HEK293 (cell line): Measurements from ENCODE around the gene KY.

Experiments
- CTCF ChIA-PET: fragments of 350-600 bp; formaldehyde crosslinking; extraction: SDS; loops from one replicate; lab custom pipeline; 2021; ENCODE audit warnings: antibody characterized with exemption; lab: Yijun Ruan, JAX
- POLR2A ChIA-PET: fragments of 300-600 bp; formaldehyde crosslinking; extraction: SDS; loops from one replicate; lab custom pipeline; 2020; ENCODE audit warnings: antibody characterized with exemption, inconsistent platforms; lab: Yijun Ruan, JAX
- H3K27ac ChIP-seq: fragments of 200-500 bp; sonication (Bioruptor generic); 2 replicates; pipeline ENCODE4 v1.5.1; 2014; ENCODE audit warnings: low read depth, low read length, control low read depth, inconsistent platforms; ENCODE audit errors: extremely low read depth
- H3K36me3 ChIP-seq, 2 experiments: fragments of 200-500 bp in 1 of 2; sonication (Bioruptor generic) in 1 of 2; 1 replicate in 1 of 2; 2 replicates in 1 of 2; pipeline ENCODE4 v1.5.1; 2014 to 2017; ENCODE audit warnings: inconsistent platforms in 2 of 2, low read length in 2 of 2; ENCODE audit not compliant: control insufficient read depth in 2 of 2, insufficient read depth in 1 of 2
- H3K4me1 ChIP-seq: fragments of 200-500 bp; sonication (Bioruptor generic); 2 replicates; pipeline ENCODE4 v1.5.1; 2014; ENCODE audit warnings: mild to moderate bottlenecking, low read length, inconsistent platforms; ENCODE audit not compliant: control insufficient read depth, insufficient read depth
- H3K4me3 ChIP-seq: 2 replicates; pipeline ENCODE4 v1.5.1; 2011; ENCODE audit warnings: low read depth, mild to moderate bottlenecking, control low read depth, low read length, moderate library complexity
- H3K9me3 ChIP-seq: fragments of 200-500 bp; sonication (Bioruptor generic); 2 replicates; pipeline ENCODE4 v1.5.1; 2014; ENCODE audit warnings: low read depth, low read length, inconsistent platforms; ENCODE audit not compliant: control insufficient read depth, insufficient read depth
- BCL11A ChIP-seq: fragments of 450-650 bp; formaldehyde crosslinking; IDR thresholded peaks from 2 replicates; pipeline ENCODE4 v1.5.1; 2016; ENCODE audit warnings: low read depth, missing biosample characterization, missing genetic modification characterization
- IKZF3 ChIP-seq: fragments of 450-650 bp; IDR thresholded peaks from 2 replicates; pipeline ENCODE4 v1.5.0; 2018; ENCODE audit warnings: missing biosample characterization, mild to moderate bottlenecking, missing genetic modification characterization, moderate library complexity
- KLF1 ChIP-seq: fragments of 450-650 bp; formaldehyde crosslinking; IDR thresholded peaks from 2 replicates; pipeline ENCODE4 v1.5.1; 2016; ENCODE audit warnings: missing biosample characterization, missing genetic modification characterization
- PATZ1 ChIP-seq: fragments of 450-650 bp; formaldehyde crosslinking; IDR thresholded peaks from 2 replicates; pipeline ENCODE4 v1.5.1; 2016; ENCODE audit warnings: missing biosample characterization, missing genetic modification characterization
- TCF7L2 ChIP-seq: IDR thresholded peaks from 2 replicates; pipeline ENCODE4 v1.6.1; 2011; ENCODE audit warnings: low read depth, mild to moderate bottlenecking, inconsistent platforms, low read length, moderate library complexity, borderline replicate concordance
- ZFHX2 ChIP-seq: fragments of 450-650 bp; formaldehyde crosslinking; conservative IDR thresholded peaks from 2 replicates; pipeline ENCODE4 v1.5.1; 2016; ENCODE audit warnings: missing biosample characterization, missing genetic modification characterization
- ZNF112 ChIP-seq: fragments of 450-650 bp; formaldehyde crosslinking; IDR thresholded peaks from 2 replicates; pipeline ENCODE4 v1.5.0; 2017; ENCODE audit warnings: missing biosample characterization, missing genetic modification characterization
- ZNF146 ChIP-seq: fragments of 450-650 bp; formaldehyde crosslinking; IDR thresholded peaks from 2 replicates; pipeline ENCODE4 v1.5.1; 2016; ENCODE audit warnings: missing biosample characterization, missing genetic modification characterization
- ZNF362 ChIP-seq: fragments of 450-650 bp; formaldehyde crosslinking; IDR thresholded peaks from 2 replicates; pipeline ENCODE4 v1.5.1; 2016; ENCODE audit warnings: missing biosample characterization, missing genetic modification characterization
- ZNF37A ChIP-seq: fragments of 450-650 bp; IDR thresholded peaks from 2 replicates; pipeline ENCODE4 v1.5.1; 2018; ENCODE audit warnings: missing biosample characterization, missing genetic modification characterization
- ZNF394 ChIP-seq: fragments of 450-650 bp; formaldehyde crosslinking; IDR thresholded peaks from 2 replicates; pipeline ENCODE4 v1.5.1; 2016; ENCODE audit warnings: missing biosample characterization, missing genetic modification characterization, mild to moderate bottlenecking, moderate library complexity, borderline replicate concordance
- ZNF416 ChIP-seq: fragments of 450-650 bp; formaldehyde crosslinking; IDR thresholded peaks from 2 replicates; pipeline ENCODE4 v1.5.1; 2016; ENCODE audit warnings: missing biosample characterization, missing genetic modification characterization
- ZNF426 ChIP-seq: fragments of 450-650 bp; formaldehyde crosslinking; IDR thresholded peaks from 2 replicates; pipeline ENCODE4 v1.5.1; 2017; ENCODE audit warnings: missing biosample characterization, missing genetic modification characterization, mild to moderate bottlenecking, inconsistent platforms, moderate library complexity
- ZNF561 ChIP-seq: fragments of 450-650 bp; IDR thresholded peaks from 2 replicates; pipeline ENCODE4 v1.5.1; 2018; ENCODE audit warnings: missing biosample characterization, missing genetic modification characterization, borderline replicate concordance
- ZNF701 ChIP-seq: fragments of 450-650 bp; formaldehyde crosslinking; IDR thresholded peaks from 2 replicates; pipeline ENCODE4 v1.5.1; 2016; ENCODE audit warnings: missing biosample characterization, missing genetic modification characterization
- ZNF830 ChIP-seq: fragments of 450-650 bp; IDR thresholded peaks from 2 replicates; pipeline ENCODE4 v1.5.0; 2018; ENCODE audit warnings: missing biosample characterization, missing genetic modification characterization, low read depth, mild to moderate bottlenecking, moderate library complexity
- ZSCAN16 ChIP-seq: fragments of 450-650 bp; formaldehyde crosslinking; IDR thresholded peaks from 2 replicates; pipeline ENCODE4 v1.5.1; 2016; ENCODE audit warnings: missing biosample characterization, missing genetic modification characterization
- TF ChIP-seq, protein P1 (sequence below): fragments of 450-650 bp; formaldehyde crosslinking; IDR thresholded peaks from 2 replicates; pipeline ENCODE4 v1.5.1; 2016; ENCODE audit warnings: missing biosample characterization, missing genetic modification characterization, borderline replicate concordance
- TF ChIP-seq, protein P2 (sequence below): fragments of 450-650 bp; formaldehyde crosslinking; IDR thresholded peaks from 2 replicates; pipeline ENCODE4 v1.5.1; 2016; ENCODE audit warnings: missing biosample characterization, missing genetic modification characterization
- TF ChIP-seq, protein P3 (sequence below): fragments of 450-650 bp; formaldehyde crosslinking; IDR thresholded peaks from 2 replicates; pipeline ENCODE4 v1.5.1; 2017; ENCODE audit warnings: missing biosample characterization, missing genetic modification characterization

KY gene

GRCh38 chr3:134665243-134665642, 14.4 kb upstream of the KY start (continued):
- TF ChIP-seq ZNF426 (tag by site-specific recombination) = no peak
- TF ChIP-seq ZNF146 = no peak
- no peak for TF ChIP-seq ZSCAN16 (tag by site-specific recombination)
- no peak for TF ChIP-seq ZNF561 (tag by site-specific recombination)
- no peak for TF ChIP-seq ZNF112 (tag by site-specific recombination)

- H3K9me3 ChIP-seq = no peaks in the 10 kb centered on the region
- POLR2A ChIA-PET = no interaction called here
- no peaks in the 10 kb centered on the region for H3K36me3 ChIP-seq
- H3K4me1 ChIP-seq = no peaks in the 10 kb centered on the region
- H3K4me3 ChIP-seq = no peak overlapping the region
- CTCF ChIA-PET = no interaction called here
- no peak overlapping the region for H3K27ac ChIP-seq
- TF ChIP-seq ZFHX2 (tag by site-specific recombination) (peak; percentile 48), PATZ1 (tag by site-specific recombination) (no peak)
Observed at GRCh38 chr3:134663721-134664456, 13.1 kb upstream of the KY start.

GRCh38 chr3:134660046-134660441, 9.2 kb upstream of the KY start:
- Histone ChIP-seq H3K9me3 (no peaks in the 10 kb centered on the region), H3K4me3 (no peak overlapping the region), H3K27ac (no peak overlapping the region), H3K36me3 (no peaks in the 10 kb centered on the region), H3K4me1 (no peaks in the 10 kb centered on the region)
- POLR2A ChIA-PET = no interaction called here
- CTCF ChIA-PET = interaction anchor here (1.1 kb wide), 1 partner anchor 10 kb away, joined by 4 read pairs; no protein-coding TSS in a partner anchor
- TF ChIP-seq KLF1 (tag by site-specific recombination) (no peak), ZNF830 (tag by site-specific recombination) (no peak), ZNF362 (tag by site-specific recombination) (no peak), IKZF3 (tag by site-specific recombination) (no peak), ZNF37A (tag by site-specific recombination) (no peak), ZNF561 (tag by site-specific recombination) (no peak), ZNF394 (no peak), BCL11A (tag by site-specific recombination) (no peak), ZNF701 (tag by site-specific recombination) (no peak), ZNF416 (tag by site-specific recombination) (no peak), TCF7L2 (no peak)
- TF ChIP-seq, protein P1, sequence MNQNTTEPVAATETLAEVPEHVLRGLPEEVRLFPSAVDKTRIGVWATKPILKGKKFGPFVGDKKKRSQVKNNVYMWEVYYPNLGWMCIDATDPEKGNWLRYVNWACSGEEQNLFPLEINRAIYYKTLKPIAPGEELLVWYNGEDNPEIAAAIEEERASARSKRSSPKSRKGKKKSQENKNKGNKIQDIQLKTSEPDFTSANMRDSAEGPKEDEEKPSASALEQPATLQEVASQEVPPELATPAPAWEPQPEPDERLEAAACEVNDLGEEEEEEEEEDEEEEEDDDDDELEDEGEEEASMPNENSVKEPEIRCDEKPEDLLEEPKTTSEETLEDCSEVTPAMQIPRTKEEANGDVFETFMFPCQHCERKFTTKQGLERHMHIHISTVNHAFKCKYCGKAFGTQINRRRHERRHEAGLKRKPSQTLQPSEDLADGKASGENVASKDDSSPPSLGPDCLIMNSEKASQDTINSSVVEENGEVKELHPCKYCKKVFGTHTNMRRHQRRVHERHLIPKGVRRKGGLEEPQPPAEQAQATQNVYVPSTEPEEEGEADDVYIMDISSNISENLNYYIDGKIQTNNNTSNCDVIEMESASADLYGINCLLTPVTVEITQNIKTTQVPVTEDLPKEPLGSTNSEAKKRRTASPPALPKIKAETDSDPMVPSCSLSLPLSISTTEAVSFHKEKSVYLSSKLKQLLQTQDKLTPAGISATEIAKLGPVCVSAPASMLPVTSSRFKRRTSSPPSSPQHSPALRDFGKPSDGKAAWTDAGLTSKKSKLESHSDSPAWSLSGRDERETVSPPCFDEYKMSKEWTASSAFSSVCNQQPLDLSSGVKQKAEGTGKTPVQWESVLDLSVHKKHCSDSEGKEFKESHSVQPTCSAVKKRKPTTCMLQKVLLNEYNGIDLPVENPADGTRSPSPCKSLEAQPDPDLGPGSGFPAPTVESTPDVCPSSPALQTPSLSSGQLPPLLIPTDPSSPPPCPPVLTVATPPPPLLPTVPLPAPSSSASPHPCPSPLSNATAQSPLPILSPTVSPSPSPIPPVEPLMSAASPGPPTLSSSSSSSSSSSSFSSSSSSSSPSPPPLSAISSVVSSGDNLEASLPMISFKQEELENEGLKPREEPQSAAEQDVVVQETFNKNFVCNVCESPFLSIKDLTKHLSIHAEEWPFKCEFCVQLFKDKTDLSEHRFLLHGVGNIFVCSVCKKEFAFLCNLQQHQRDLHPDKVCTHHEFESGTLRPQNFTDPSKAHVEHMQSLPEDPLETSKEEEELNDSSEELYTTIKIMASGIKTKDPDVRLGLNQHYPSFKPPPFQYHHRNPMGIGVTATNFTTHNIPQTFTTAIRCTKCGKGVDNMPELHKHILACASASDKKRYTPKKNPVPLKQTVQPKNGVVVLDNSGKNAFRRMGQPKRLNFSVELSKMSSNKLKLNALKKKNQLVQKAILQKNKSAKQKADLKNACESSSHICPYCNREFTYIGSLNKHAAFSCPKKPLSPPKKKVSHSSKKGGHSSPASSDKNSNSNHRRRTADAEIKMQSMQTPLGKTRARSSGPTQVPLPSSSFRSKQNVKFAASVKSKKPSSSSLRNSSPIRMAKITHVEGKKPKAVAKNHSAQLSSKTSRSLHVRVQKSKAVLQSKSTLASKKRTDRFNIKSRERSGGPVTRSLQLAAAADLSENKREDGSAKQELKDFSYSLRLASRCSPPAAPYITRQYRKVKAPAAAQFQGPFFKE = no peak
- TF ChIP-seq, protein P2, sequence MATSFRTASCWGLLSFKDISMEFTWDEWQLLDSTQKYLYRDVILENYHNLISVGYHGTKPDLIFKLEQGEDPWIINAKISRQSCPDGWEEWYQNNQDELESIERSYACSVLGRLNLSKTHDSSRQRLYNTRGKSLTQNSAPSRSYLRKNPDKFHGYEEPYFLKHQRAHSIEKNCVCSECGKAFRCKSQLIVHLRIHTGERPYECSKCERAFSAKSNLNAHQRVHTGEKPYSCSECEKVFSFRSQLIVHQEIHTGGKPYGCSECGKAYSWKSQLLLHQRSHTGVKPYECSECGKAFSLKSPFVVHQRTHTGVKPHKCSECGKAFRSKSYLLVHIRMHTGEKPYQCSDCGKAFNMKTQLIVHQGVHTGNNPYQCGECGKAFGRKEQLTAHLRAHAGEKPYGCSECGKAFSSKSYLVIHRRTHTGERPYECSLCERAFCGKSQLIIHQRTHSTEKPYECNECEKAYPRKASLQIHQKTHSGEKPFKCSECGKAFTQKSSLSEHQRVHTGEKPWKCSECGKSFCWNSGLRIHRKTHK = no peak
- TF ChIP-seq, protein P3, sequence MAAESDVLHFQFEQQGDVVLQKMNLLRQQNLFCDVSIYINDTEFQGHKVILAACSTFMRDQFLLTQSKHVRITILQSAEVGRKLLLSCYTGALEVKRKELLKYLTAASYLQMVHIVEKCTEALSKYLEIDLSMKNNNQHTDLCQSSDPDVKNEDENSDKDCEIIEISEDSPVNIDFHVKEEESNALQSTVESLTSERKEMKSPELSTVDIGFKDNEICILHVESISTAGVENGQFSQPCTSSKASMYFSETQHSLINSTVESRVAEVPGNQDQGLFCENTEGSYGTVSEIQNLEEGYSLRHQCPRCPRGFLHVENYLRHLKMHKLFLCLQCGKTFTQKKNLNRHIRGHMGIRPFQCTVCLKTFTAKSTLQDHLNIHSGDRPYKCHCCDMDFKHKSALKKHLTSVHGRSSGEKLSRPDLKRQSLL (tag by site-specific recombination) = no peak
